ENCODE measurements around the gene GALR2. TPM values are rescaled to one million over a fixed set of nuclear protein-coding genes. Genes with fewer than 3 reads are reported as not detected.
A peak's percentile ranks its signal among the peaks of the same experiment; 100 is the strongest.
"Not testable (repeated sequence)": the region's sequence is repeated elsewhere in the genome, so short reads cannot be mapped to it uniquely, and the experiment has no call there.

GALR2 gene
- total RNA-seq, 1 donor from 2014 or later, result 0.36 TPM

- Histone ChIP-seq H2AFZ (ENCODE audit: low read depth, low read length) (no peak overlapping the region), H4K20me1 (ENCODE audit: insufficient read depth, low read length) (peaks cover 39% of the 10 kb centered on the region), H3K4me1 (ENCODE audit: insufficient read depth, low read length) (no peaks in the 10 kb centered on the region), H3K4me3 (ENCODE audit: insufficient read depth, low read depth, low read length) (no peak overlapping the region), H3K9me3 (ENCODE audit: insufficient read depth, low read depth, low read length) (no peaks in the 10 kb centered on the region), H3K79me2 (ENCODE audit: insufficient read depth, low read length) (no peaks in the 10 kb centered on the region), H3K27ac (ENCODE audit: low read depth, low read length) (no peak overlapping the region), H3K27me3 (ENCODE audit: insufficient read depth, low read length) (no peaks in the 10 kb centered on the region), H3K4me2 (ENCODE audit: low read length) (no peak overlapping the region), H3K36me3 (ENCODE audit: insufficient read depth, low read length) (peaks cover 49% of the 10 kb centered on the region), H3K9ac (ENCODE audit: low read length) (no peak overlapping the region)
- Mint-ChIP-seq H3K27ac (ENCODE audit: unreplicated experiment) (peak overlapping the region; percentile 67), H3K9me3 (ENCODE audit: unreplicated experiment) (no peaks in the 10 kb centered on the region), H3K27me3 (ENCODE audit: low read depth, unreplicated experiment) (no peaks in the 10 kb centered on the region), H3K4me1 (ENCODE audit: low read depth, unreplicated experiment) (no peaks in the 10 kb centered on the region), H3K4me3 (ENCODE audit: unreplicated experiment) (no peak overlapping the region), H3K36me3 (ENCODE audit: low read depth, unreplicated experiment) (peaks cover 32% of the 10 kb centered on the region)
- FAIRE-seq (no peak), DNase-seq (ENCODE audit: low read depth) (no peak)
- TF ChIP-seq EZH2 (IDR thresholded peaks at IDR 0.05; ENCODE audit: insufficient read depth, low read length), result no peak
- TF ChIP-seq CTCF (IDR thresholded peaks at IDR 0.05; ENCODE audit: insufficient read depth, low read depth, low read length), result no peak
These were observed 36.5 kb upstream of the GALR2 start for GRCh38 chr17:76038050-76038449.

GRCh38 chr17:76039121-76039520 lies 35.5 kb upstream of the GALR2 start:
- H3K79me2 ChIP-seq (ENCODE audit: insufficient read depth, low read length), result no peaks in the 10 kb centered on the region
- no peak overlapping the region for H3K9ac ChIP-seq (ENCODE audit: low read length)
- H3K9me3 ChIP-seq (ENCODE audit: insufficient read depth, low read depth, low read length), result no peaks in the 10 kb centered on the region
- H2AFZ ChIP-seq (ENCODE audit: low read depth, low read length), result no peak overlapping the region
- no peak overlapping the region for H3K4me3 ChIP-seq (ENCODE audit: insufficient read depth, low read depth, low read length)
- H3K4me1 Mint-ChIP-seq (ENCODE audit: low read depth, unreplicated experiment), result no peaks in the 10 kb centered on the region
- no peak overlapping the region for H3K4me2 ChIP-seq (ENCODE audit: low read length)
- peaks cover 59% of the 10 kb centered on the region for H3K36me3 ChIP-seq (ENCODE audit: insufficient read depth, low read length)
- no peaks in the 10 kb centered on the region for H3K27me3 Mint-ChIP-seq (ENCODE audit: low read depth, unreplicated experiment)
- no peak overlapping the region for H3K27ac ChIP-seq (ENCODE audit: low read depth, low read length)
- no peak for TF ChIP-seq EZH2 (IDR thresholded peaks at IDR 0.05; ENCODE audit: insufficient read depth, low read length)
- TF ChIP-seq CTCF (IDR thresholded peaks at IDR 0.05; ENCODE audit: insufficient read depth, low read depth, low read length), result no peak
- H3K36me3 Mint-ChIP-seq (ENCODE audit: low read depth, unreplicated experiment), result peaks cover 38% of the 10 kb centered on the region
- H3K4me1 ChIP-seq (ENCODE audit: insufficient read depth, low read length), result no peaks in the 10 kb centered on the region
- no peak overlapping the region for H3K4me3 Mint-ChIP-seq (ENCODE audit: unreplicated experiment)
- peaks cover 47% of the 10 kb centered on the region for H4K20me1 ChIP-seq (ENCODE audit: insufficient read depth, low read length)
- no peaks in the 10 kb centered on the region for H3K27me3 ChIP-seq (ENCODE audit: insufficient read depth, low read length)
- DNase-seq (ENCODE audit: low read depth) (peak; percentile 23), FAIRE-seq (no peak)
- H3K27ac Mint-ChIP-seq (ENCODE audit: unreplicated experiment), result no peak overlapping the region
- no peaks in the 10 kb centered on the region for H3K9me3 Mint-ChIP-seq (ENCODE audit: unreplicated experiment)

GRCh38 chr17:76040376-76040775 lies 34.2 kb upstream of the GALR2 start:
- Mint-ChIP-seq H3K4me3 (ENCODE audit: unreplicated experiment) (no peak overlapping the region), H3K9me3 (ENCODE audit: unreplicated experiment) (no peaks in the 10 kb centered on the region), H3K36me3 (ENCODE audit: low read depth, unreplicated experiment) (peaks cover 45% of the 10 kb centered on the region), H3K4me1 (ENCODE audit: low read depth, unreplicated experiment) (no peaks in the 10 kb centered on the region), H3K27me3 (ENCODE audit: low read depth, unreplicated experiment) (no peaks in the 10 kb centered on the region), H3K27ac (ENCODE audit: unreplicated experiment) (no peak overlapping the region)
- H3K9me3 ChIP-seq (ENCODE audit: insufficient read depth, low read depth, low read length), result no peaks in the 10 kb centered on the region
- H3K4me1 ChIP-seq (ENCODE audit: insufficient read depth, low read length), result no peaks in the 10 kb centered on the region
- DNase-seq (ENCODE audit: low read depth) (no peak), FAIRE-seq (no peak)
- H4K20me1 ChIP-seq (ENCODE audit: insufficient read depth, low read length), result peaks cover 54% of the 10 kb centered on the region
- H3K9ac ChIP-seq (ENCODE audit: low read length), result no peak overlapping the region
- no peak overlapping the region for H3K4me2 ChIP-seq (ENCODE audit: low read length)
- no peaks in the 10 kb centered on the region for H3K79me2 ChIP-seq (ENCODE audit: insufficient read depth, low read length)
- no peak overlapping the region for H3K4me3 ChIP-seq (ENCODE audit: insufficient read depth, low read depth, low read length)
- TF ChIP-seq EZH2 (IDR thresholded peaks at IDR 0.05; ENCODE audit: insufficient read depth, low read length) (no peak), CTCF (IDR thresholded peaks at IDR 0.05; ENCODE audit: insufficient read depth, low read depth, low read length) (no peak)
- H3K27me3 ChIP-seq (ENCODE audit: insufficient read depth, low read length), result no peaks in the 10 kb centered on the region
- no peak overlapping the region for H3K27ac ChIP-seq (ENCODE audit: low read depth, low read length)
- no peak overlapping the region for H2AFZ ChIP-seq (ENCODE audit: low read depth, low read length)
- peaks cover 70% of the 10 kb centered on the region for H3K36me3 ChIP-seq (ENCODE audit: insufficient read depth, low read length)

- H3K4me3 ChIP-seq (ENCODE audit: insufficient read depth, low read depth, low read length); H3K4me3 Mint-ChIP-seq (ENCODE audit: unreplicated experiment); H3K4me1 Mint-ChIP-seq (ENCODE audit: low read depth, unreplicated experiment); DNase-seq (ENCODE audit: low read depth); FAIRE-seq; H3K4me2 ChIP-seq (ENCODE audit: low read length); H3K27ac ChIP-seq (ENCODE audit: low read depth, low read length); H3K9ac ChIP-seq (ENCODE audit: low read length); H3K27ac Mint-ChIP-seq (ENCODE audit: unreplicated experiment); H3K9me3 ChIP-seq (ENCODE audit: insufficient read depth, low read depth, low read length); H3K9me3 Mint-ChIP-seq (ENCODE audit: unreplicated experiment); H3K79me2 ChIP-seq (ENCODE audit: insufficient read depth, low read length); H3K27me3 ChIP-seq (ENCODE audit: insufficient read depth, low read length); H2AFZ ChIP-seq (ENCODE audit: low read depth, low read length); H3K27me3 Mint-ChIP-seq (ENCODE audit: low read depth, unreplicated experiment); H3K4me1 ChIP-seq (ENCODE audit: insufficient read depth, low read length): not testable (repeated sequence)
- peaks cover 48% of the 10 kb centered on the region for H4K20me1 ChIP-seq (ENCODE audit: insufficient read depth, low read length)
- H3K36me3 Mint-ChIP-seq (ENCODE audit: low read depth, unreplicated experiment), result peaks cover 49% of the 10 kb centered on the region
- H3K36me3 ChIP-seq (ENCODE audit: insufficient read depth, low read length), result peaks cover 81% of the 10 kb centered on the region
These were observed 31.7 kb upstream of the GALR2 start for GRCh38 chr17:76042868-76043267.
